HUES64 (cell line): Measurements from ENCODE around the gene PRAMEF8.
"Not testable (repeated sequence)": the region's sequence is repeated elsewhere in the genome, so short reads cannot be mapped to it uniquely, and the experiment has no call there.

Source experiments
- H3K27ac ChIP-seq: 2 replicates; pipeline ENCODE4 v1.7.0; 2013; ENCODE audit warnings: low read depth, low read length, inconsistent platforms
- H3K27me3 ChIP-seq: 2 replicates; pipeline ENCODE4 v1.6.1; 2013; ENCODE audit warnings: mild to moderate bottlenecking, low read length; ENCODE audit not compliant: insufficient read depth
- H3K36me3 ChIP-seq: 2 replicates; pipeline ENCODE4 v1.6.1; 2013; ENCODE audit warnings: mild to moderate bottlenecking, low read length; ENCODE audit not compliant: insufficient read depth
- H3K4me1 ChIP-seq: 2 replicates; pipeline ENCODE4 v1.6.1; 2013; ENCODE audit warnings: mild to moderate bottlenecking, low read length, moderate library complexity; ENCODE audit not compliant: insufficient read depth
- H3K4me3 ChIP-seq: 2 replicates; pipeline ENCODE4 v1.5.1; 2013; ENCODE audit warnings: mild to moderate bottlenecking, low read length, moderate library complexity
- H3K9ac ChIP-seq: 2 replicates; pipeline ENCODE4 v1.6.1; 2013; ENCODE audit warnings: mild to moderate bottlenecking, low read depth, low read length
- H3K9me3 ChIP-seq: 2 replicates; pipeline ENCODE4 v1.6.1; 2013; ENCODE audit warnings: low read depth, low read length; ENCODE audit not compliant: insufficient read depth
- WGBS: fragments of 150-250, 120-280 bp; methylation state at CpG from one replicate; pipeline ENCODE4 v1.1.7; 2013; ENCODE audit warnings: missing lambda C conversion rate; 5-methylcytosine and 5-hydroxymethylcytosine counted together

Gene PRAMEF8

DNA sequence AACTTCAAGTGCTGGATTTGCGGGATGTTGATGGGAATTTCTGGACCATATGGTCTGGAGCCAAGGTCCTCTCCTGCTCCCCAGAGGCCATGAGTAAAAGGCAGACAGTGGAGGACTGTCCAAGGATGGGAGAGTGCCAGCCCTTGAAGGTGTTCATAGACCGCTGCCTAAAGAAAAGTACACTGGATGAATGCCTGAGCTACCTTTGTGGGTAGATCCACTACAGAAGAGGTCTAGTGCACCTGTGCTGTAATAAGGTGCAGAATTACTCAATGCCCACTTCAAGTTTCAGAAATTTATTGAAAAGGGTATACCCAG, 38.4 kb downstream of the PRAMEF8 start:
- H3K9ac ChIP-seq, H3K27me3 ChIP-seq, H3K4me1 ChIP-seq, H3K36me3 ChIP-seq, H3K4me3 ChIP-seq, H3K27ac ChIP-seq: not testable (repeated sequence)
- 60% methylated on average over 2 of the region's 2 CpGs for WGBS
- H3K9me3 ChIP-seq = peaks cover 44% of the 10 kb centered on the region

DNA sequence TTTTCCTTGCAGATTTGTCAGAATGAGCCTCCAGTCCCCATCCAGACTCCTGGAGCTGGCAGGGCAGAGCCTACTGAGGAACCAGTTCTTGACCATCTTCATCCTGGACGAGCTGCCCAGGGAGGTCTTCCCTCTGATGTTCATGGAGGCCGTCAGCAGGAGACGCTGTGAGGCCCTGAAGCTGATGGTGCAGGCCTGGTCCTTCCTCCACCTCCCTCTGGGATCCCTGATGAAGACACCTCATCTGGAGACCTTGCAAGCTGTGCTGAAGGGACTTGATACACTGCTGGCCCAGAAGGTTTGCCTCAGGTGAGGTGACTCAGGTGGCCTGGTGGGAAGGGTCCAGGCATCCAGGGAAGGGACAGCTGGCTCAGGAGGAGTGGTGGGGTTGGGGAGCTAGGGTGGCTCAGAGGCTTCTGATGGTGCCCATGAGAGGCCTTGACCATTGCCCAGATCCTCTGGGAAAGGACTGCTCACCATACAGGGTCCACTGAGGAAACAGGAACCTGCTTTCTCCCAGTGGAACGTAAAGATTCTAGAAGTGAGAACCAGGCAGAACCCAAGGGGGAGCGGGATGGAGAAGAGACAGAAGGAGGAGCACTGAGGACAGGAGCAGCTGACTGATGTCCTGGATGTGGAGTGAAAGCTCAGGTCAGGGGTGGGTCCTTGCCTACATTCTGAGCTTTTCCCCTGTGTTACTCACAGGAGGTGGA, 38.9 kb downstream of the PRAMEF8 start:
- H3K9ac ChIP-seq, H3K27ac ChIP-seq, H3K4me1 ChIP-seq, H3K4me3 ChIP-seq, H3K27me3 ChIP-seq, H3K36me3 ChIP-seq: not testable (repeated sequence)
- WGBS = 66% methylated on average over 5 of the region's 5 CpGs
- peaks cover 49% of the 10 kb centered on the region for H3K9me3 ChIP-seq

DNA sequence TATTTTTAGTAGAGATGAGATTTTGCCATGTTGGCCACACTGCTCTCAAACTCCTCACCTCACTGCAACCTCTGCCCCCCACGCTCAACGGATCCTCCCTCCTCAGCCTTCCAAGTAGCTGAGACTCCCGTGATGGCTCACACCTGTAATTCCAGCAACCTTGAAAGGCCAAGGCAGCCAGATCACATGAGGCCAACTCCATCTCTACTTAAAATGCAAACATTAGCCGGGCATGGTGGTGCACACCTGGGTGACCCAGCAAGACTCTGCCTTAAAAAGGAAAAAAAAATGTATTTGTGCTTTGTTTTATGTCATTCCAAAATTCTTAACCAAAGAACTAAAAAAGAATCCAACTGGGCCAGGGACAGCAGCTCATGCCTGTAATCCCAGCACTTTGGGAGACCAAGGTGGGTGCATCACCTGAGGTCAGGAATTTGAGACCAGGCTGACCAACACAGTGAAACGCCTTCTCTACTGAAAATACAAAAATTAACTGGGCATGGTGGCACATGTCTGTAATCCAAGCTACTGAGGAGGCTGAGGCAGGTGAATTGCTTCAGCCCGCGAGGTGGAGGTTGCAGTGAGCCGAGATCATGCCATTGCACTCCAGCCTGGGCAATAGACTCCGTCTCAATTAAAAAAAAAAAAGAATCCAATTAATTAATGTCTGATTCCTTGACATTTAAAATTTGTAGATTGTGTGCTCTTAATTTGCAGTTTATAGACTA, 41.2 kb downstream of the PRAMEF8 start:
- not testable (repeated sequence) for H3K36me3 ChIP-seq, H3K4me1 ChIP-seq, H3K27ac ChIP-seq, H3K4me3 ChIP-seq, H3K9ac ChIP-seq, H3K27me3 ChIP-seq
- 84% methylated on average over 8 of the region's 9 CpGs for WGBS
- H3K9me3 ChIP-seq = peaks cover 64% of the 10 kb centered on the region

DNA sequence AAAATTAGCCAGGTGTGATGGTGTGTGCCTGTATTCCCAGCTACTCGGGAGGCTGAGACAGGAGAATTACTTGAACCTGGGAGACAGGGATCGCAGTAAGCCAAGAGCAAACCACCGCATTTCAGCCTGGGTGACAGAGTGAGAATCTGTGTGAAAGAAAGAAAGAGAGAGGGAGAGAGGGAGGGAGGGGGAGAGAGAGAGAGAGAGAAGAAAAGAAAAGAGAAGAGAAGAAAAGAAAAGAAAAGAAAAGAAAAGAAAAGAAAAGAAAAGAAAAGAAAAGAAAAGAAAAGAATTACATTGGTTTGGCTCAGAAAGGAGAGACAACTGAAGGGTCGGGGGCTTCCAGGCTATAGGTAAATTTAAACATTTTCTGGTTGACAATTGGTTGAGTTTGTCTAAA, 45.3 kb downstream of the PRAMEF8 start:
- 91% methylated on average over 4 of the region's 4 CpGs for WGBS
- H3K27ac ChIP-seq, H3K4me3 ChIP-seq, H3K4me1 ChIP-seq, H3K36me3 ChIP-seq, H3K9ac ChIP-seq, H3K27me3 ChIP-seq: not testable (repeated sequence)
- peaks cover 60% of the 10 kb centered on the region for H3K9me3 ChIP-seq

DNA sequence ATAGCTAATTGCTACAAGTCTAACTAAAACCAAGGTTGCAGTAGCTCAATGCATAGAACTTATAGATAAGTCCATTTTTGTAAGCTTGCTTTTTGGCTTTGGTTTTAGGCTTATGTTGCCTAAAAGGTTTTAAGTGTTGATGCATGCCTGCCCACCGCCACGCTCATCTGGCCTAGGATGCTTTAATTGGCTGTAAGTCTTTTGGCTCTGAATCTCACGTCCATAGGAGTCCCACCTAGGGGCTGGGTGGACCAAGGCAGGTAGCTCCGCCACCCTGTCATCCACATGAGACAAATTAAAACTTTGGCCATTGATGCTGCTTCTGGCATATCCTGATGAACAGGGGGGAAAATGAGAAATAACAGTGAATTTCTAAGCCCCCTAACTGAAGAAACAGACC, 47.4 kb downstream of the PRAMEF8 start:
- H3K27ac ChIP-seq, H3K36me3 ChIP-seq, H3K9ac ChIP-seq, H3K27me3 ChIP-seq, H3K4me3 ChIP-seq, H3K4me1 ChIP-seq: not testable (repeated sequence)
- WGBS = 73% methylated on average over 4 of the region's 4 CpGs
- H3K9me3 ChIP-seq = peaks cover 66% of the 10 kb centered on the region

DNA sequence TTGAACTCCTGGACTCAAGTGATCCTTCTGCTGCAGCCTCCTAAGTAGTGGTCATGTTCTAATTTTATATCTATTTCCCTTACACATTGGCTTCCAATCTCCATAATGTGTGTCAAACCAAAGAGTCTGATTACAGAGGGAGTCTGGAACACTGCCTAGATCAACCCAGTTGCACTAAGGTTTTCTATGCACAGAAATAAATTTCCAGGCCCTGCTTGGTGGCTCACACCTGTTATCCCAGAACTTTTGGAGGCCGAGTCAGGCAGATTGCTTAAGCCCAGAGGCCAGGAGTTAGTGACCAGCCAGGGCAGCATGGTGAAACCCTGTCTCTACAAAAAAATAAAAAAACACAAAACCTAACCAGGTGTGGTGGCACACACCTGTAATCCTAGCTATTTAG, 50.9 kb downstream of the PRAMEF8 start:
- H3K27ac ChIP-seq, H3K36me3 ChIP-seq, H3K27me3 ChIP-seq, H3K9ac ChIP-seq, H3K4me3 ChIP-seq, H3K4me1 ChIP-seq: not testable (repeated sequence)
- H3K9me3 ChIP-seq = peaks cover 68% of the 10 kb centered on the region
- WGBS = 76% methylated on average over 1 of the region's 1 CpG

DNA sequence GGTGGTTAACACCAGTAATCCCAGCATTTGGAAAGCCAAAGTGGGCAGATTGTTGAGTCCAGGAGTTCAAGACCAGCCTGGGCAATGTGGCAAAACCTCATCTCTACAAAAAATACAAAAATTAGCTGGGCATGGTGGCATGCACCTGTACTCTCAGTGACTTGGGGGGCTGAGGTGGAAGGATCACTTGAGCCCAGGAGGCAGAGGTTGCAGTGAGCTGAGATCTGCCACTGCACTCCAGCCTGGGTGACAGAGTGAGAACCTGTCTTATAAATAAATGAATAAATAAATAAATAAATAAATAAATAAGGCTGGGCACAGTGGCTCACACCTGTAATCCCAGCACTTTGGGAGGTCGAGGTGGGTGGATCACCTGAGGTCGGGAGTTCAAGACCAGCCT, 52.9 kb downstream of the PRAMEF8 start:
- not testable (repeated sequence) for H3K27me3 ChIP-seq, H3K36me3 ChIP-seq, H3K4me3 ChIP-seq, H3K9ac ChIP-seq, H3K4me1 ChIP-seq, H3K27ac ChIP-seq
- peaks cover 73% of the 10 kb centered on the region for H3K9me3 ChIP-seq
- 71% methylated on average over 2 of the region's 2 CpGs for WGBS
